ENCODE data around the gene FGFR2.

FGFR2 gene

DNA sequence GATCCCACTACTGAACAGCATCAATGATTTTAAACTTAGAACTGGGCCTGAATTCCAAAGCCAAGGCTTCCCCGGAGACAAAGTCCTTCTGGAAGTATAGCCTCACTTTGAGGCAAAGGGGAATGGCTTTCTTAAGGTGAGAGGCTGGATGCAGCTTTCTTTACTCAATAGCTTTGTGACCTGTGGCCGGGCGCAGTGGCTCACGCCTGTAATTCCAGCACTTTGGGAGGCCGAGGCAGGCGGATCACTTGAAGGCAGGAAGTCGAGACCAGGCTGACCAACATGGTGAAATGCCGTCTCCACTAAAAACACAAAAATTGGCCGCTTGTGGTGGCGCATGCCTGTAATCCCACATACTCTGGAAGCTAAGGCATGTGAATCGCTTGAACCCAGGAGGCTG lies 3.2 kb upstream of the FGFR2 start:
- DNase-seq (ENCODE audit: low read depth) = no peak
- TF ChIP-seq, protein P1, sequence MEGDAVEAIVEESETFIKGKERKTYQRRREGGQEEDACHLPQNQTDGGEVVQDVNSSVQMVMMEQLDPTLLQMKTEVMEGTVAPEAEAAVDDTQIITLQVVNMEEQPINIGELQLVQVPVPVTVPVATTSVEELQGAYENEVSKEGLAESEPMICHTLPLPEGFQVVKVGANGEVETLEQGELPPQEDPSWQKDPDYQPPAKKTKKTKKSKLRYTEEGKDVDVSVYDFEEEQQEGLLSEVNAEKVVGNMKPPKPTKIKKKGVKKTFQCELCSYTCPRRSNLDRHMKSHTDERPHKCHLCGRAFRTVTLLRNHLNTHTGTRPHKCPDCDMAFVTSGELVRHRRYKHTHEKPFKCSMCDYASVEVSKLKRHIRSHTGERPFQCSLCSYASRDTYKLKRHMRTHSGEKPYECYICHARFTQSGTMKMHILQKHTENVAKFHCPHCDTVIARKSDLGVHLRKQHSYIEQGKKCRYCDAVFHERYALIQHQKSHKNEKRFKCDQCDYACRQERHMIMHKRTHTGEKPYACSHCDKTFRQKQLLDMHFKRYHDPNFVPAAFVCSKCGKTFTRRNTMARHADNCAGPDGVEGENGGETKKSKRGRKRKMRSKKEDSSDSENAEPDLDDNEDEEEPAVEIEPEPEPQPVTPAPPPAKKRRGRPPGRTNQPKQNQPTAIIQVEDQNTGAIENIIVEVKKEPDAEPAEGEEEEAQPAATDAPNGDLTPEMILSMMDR (IDR thresholded peaks at IDR 0.05; ENCODE audit: insufficient read depth, low read depth, low read length, missing control alignments) = no peak
- H3K4me3 ChIP-seq (ENCODE audit: low read depth, low read length) = no peak overlapping the region

DNA sequence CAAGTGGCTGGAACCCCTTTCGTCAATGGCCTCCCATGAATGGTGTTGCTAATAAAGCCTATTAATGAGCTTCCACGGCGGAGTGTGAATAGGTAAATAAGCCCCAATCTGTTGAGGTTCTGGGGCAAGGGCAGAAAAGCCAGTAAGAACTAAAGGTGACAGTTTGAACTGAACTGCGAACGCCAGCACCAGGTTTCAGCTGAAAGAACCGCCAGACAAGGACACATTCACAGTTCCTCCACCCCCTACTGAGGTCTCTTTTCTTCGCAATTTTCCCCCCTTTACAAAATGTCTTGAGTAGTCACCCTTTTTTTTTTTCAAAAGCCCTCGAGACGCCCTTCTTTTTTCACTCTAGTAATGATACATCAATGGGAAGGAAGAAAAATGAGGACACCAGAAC lies 2.4 kb upstream of the FGFR2 start:
- TF ChIP-seq, protein P1 (IDR thresholded peaks at IDR 0.05; ENCODE audit: insufficient read depth, low read depth, low read length, missing control alignments) = no peak
- no peak overlapping the region for H3K4me3 ChIP-seq (ENCODE audit: low read depth, low read length)
- no peak for DNase-seq (ENCODE audit: low read depth)

DNA sequence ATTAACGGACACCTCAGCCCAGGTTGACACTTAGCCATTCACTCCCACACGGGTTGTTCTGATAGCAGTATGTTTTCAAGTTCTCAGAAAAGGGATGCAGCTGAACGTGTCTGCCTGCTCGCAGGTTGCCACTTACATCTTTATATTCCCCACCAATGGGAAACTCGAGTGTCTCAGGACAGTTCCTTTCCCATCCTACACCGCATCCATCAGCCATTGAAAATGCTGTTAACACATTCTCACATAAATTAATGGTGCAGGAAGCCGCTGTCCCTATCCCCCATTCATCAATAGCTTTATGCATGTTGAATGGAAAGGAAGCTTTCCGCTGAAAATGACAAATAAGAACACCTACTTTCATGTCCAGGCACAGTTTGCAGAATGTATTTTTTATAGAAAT lies 1.7 kb upstream of the FGFR2 start:
- H3K4me3 ChIP-seq (ENCODE audit: low read depth, low read length) = no peak overlapping the region
- no peak for DNase-seq (ENCODE audit: low read depth)
- TF ChIP-seq, protein P1 (IDR thresholded peaks at IDR 0.05; ENCODE audit: insufficient read depth, low read depth, low read length, missing control alignments) = no peak

DNA sequence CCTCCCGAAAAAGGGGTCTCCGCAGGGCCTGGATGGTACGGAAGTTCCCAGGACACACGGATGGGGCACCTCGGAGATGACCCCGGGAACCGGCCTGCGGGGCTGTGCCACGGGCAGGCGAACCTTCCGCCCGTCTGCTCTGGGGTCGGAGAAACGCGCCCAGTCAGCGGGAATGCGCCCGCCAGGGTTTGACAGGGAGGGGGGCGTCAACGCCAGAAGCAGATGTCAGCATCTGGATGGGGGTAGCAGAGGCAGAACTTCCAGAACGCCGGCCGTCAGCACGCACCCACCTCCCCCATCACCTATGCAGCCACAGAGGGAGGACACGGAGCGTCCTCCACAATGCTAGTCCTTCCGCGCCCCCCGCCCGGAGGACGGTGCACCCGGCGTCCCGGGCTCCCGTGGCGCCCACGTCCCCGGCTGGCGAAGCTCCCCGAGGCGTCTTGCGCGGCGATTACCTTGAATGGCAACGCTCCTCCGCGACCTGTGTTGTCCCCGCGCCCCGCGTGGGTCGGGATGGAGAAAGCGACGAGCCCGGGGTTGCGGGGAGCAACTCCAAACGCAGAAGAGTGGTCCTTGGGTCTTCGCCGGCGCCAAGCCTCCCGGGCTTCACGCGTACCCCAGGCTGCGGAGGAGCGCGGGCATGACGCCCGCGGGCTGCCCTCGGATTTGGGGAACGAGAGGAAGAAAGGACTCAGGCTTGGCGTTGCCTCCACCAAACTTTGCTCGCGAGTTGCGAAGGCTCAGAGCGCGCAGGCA lies 561 bp downstream of the FGFR2 start:
- no peak overlapping the region for H3K4me3 ChIP-seq (ENCODE audit: low read depth, low read length)
- TF ChIP-seq, protein P1 (IDR thresholded peaks at IDR 0.05; ENCODE audit: insufficient read depth, low read depth, low read length, missing control alignments) = no peak
- no peak for DNase-seq (ENCODE audit: low read depth)

DNA sequence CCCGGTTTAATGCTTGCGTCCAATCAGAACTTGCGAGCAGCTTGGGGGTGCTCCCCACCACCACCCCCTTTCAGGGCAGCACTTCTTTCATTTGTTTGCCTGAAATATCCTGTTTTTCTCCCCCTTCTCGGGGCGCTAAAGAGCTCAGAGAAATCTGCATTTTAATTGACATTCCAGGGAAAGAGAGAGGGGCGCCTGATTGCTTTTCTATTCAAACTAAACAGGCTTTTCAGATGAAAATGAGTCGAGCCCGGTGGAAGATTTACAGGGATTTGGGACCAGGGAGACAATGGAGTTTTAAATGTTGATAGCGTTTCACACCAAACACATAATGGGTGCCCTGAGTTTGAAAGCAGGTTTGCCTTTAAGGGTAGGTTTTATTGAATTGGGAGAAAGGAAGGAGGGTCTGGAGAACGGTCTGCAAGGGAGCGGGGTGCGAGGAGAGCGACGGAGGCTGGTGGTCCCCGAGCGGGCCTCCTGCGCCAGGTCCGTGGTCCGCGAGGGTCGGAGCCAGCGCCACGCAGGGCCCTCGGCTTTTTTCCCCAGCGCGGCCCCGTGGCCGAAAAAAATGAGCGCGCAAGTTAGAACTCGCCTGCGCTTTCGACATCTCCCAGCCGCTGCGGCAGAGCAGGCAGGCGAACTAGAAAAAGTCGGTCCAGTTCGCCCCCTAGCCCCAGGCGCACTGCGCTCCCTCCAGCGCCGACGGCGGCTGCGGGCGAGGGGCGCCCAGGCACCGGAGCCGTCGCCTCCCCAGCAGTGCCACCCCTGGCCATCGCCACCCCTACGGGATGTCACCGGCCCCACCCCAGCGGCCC lies 1.3 kb downstream of the FGFR2 start:
- no peak for DNase-seq (ENCODE audit: low read depth)
- no peak overlapping the region for H3K4me3 ChIP-seq (ENCODE audit: low read depth, low read length)
- TF ChIP-seq, protein P1 (IDR thresholded peaks at IDR 0.05; ENCODE audit: insufficient read depth, low read depth, low read length, missing control alignments) = no peak

DNA sequence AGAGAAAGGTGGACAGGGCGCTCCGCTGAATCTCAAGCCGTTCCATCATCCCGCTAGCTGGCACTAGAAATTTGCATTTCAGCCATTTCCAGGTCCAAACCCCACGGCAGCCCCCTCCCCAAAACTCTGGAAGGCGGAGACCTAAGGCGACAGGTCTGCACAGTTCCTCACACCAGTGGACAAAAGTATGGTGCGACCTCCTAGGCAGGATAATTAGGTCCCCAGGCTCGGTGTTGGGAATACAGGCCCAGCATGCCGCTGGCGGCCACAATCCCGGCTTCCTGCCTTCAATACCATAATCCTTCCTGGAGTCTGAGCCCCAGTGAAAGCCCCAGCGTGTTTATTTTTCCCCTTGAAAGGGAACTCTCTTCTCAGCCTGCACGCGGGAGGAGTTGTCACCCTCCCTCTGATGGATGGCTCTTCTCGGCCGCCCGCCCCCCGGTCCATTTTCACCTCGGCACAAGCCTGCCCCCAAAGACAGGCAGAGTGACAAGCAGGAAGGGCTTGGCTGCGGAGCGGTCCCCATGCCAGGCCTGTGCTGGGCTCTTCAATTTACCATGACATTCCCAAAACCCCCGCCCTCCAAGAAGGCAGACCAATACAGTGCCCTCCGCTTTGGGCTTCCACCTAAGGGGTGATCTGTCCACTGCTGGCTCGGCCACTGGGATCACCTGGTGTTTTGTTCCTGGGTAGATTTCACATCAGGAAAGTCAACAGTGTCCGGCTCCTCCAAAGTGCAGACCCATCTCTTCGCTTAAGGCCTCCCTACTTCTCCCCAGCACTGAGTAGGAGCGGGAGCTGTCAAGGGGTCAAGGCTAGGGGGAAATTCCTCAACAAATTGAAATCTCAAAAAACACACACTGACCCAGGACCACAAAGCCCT lies 2.2 kb downstream of the FGFR2 start:
- TF ChIP-seq, protein P1 (IDR thresholded peaks at IDR 0.05; ENCODE audit: insufficient read depth, low read depth, low read length, missing control alignments) = no peak
- no peak for DNase-seq (ENCODE audit: low read depth)
- no peak overlapping the region for H3K4me3 ChIP-seq (ENCODE audit: low read depth, low read length)
